ENCODE results near the gene SIX1.

The SIX1 gene

GRCh38 chr14:60655119-60655897 lies 6.0 kb upstream of the SIX1 start:
- DNase-seq: peak; percentile 78

- peak; percentile 92 for DNase-seq
Measured at GRCh38 chr14:60654334-60654821, 5.1 kb upstream of the SIX1 start.

- DNase-seq: no peak
Measured at GRCh38 chr14:60653701-60654161, 4.5 kb upstream of the SIX1 start.

- no peak for DNase-seq
Measured at GRCh38 chr14:60652674-60653651, 3.7 kb upstream of the SIX1 start.

- DNase-seq: no peak
Measured at GRCh38 chr14:60651796-60652673, 2.8 kb upstream of the SIX1 start.

GRCh38 chr14:60651086-60651795 lies 2.0 kb upstream of the SIX1 start:
- no peak for DNase-seq

GRCh38 chr14:60650373-60650961 lies 1.2 kb upstream of the SIX1 start:
- DNase-seq: no peak

- DNase-seq: no peak
Measured at GRCh38 chr14:60649875-60650372, 647 bp upstream of the SIX1 start.

- no peak for DNase-seq
Measured at GRCh38 chr14:60648249-60648933, 886 bp downstream of the SIX1 start.

- no peak for DNase-seq
Measured at GRCh38 chr14:60647837-60648248, 1.4 kb downstream of the SIX1 start.

GRCh38 chr14:60647081-60647836 lies 2.0 kb downstream of the SIX1 start:
- peak; percentile 53 for DNase-seq

GRCh38 chr14:60646226-60646818 lies 3.0 kb downstream of the SIX1 start:
- no peak for DNase-seq

- DNase-seq: no peak
Measured at GRCh38 chr14:60645126-60645741, 4.0 kb downstream of the SIX1 start.

GRCh38 chr14:60644666-60645065 lies 4.6 kb downstream of the SIX1 start:
- no peak for DNase-seq

GRCh38 chr14:60643463-60644314 lies 5.6 kb downstream of the SIX1 start:
- no peak for DNase-seq

GRCh38 chr14:60643141-60643462 lies 6.2 kb downstream of the SIX1 start:
- DNase-seq: no peak

- no peak for DNase-seq
Measured at GRCh38 chr14:60642270-60643140, 6.8 kb downstream of the SIX1 start.

Measured in fibroblast of skin of abdomen (primary cell).